PC-9 (cell line): ENCODE measurements around the gene CACNA2D4.

Experiments
- CTCF ChIP-seq: fragments of 200-600 bp; sonication (generic); conservative IDR thresholded peaks from 2 replicates; pipeline ENCODE4 v1.6.1; 2017; ENCODE audit warnings: mixed run types, antibody characterized with exemption, mild to moderate bottlenecking, moderate library complexity
- EZH2 ChIP-seq: fragments of 200-600 bp; sonication (generic); IDR thresholded peaks from 2 replicates; pipeline ENCODE4 v1.8.0; 2017; ENCODE audit warnings: antibody characterized with exemption, low read depth

- TF ChIP-seq CTCF (no peak), EZH2 (no peak)
Measured at GRCh38 chr12:1962051-1963020, 43.9 kb upstream of the CACNA2D4 start.
